ENCODE data around the gene DCK. TPM values are rescaled to one million over a fixed set of nuclear protein-coding genes. Genes with fewer than 3 reads are reported as not detected.

Gene DCK
- total RNA-seq (1 to 10 TPM; 6.3 to 8.6 (median 7.2) TPM), polyA plus RNA-seq (4.7 TPM)
- long read RNA-seq, donor 1, transcript DCK-201 (7 exons, 2,716 nt), result major isoform, 40 of 44 reads
- long read RNA-seq, donor 1, partial matches to known transcripts, result 2 of 44 reads
- long read RNA-seq, donor 1, other reads (novel, unspliced or antisense), result 2 of 44 reads
- long read RNA-seq, donor 2, transcript DCK-201 (7 exons, 2,716 nt), result major isoform, 21 of 23 reads
- long read RNA-seq, donor 2, partial matches to known transcripts, result 1 of 23 reads
- long read RNA-seq, donor 2, other reads (novel, unspliced or antisense), result 1 of 23 reads
- long read RNA-seq, donor 3, transcript DCK-201 (7 exons, 2,716 nt), result major isoform, 63 of 65 reads
- long read RNA-seq, donor 3, partial matches to known transcripts, result 0 of 65 reads
- long read RNA-seq, donor 3, other reads (novel, unspliced or antisense), result 0 of 65 reads
- long read RNA-seq, donor 4, transcript DCK-201 (7 exons, 2,716 nt), result major isoform, 17 of 18 reads
- long read RNA-seq, donor 4, partial matches to known transcripts, result 0 of 18 reads
- long read RNA-seq, donor 4, other reads (novel, unspliced or antisense), result 0 of 18 reads

GRCh38 chr4:70993181-70994068 is at the start of gene DCK:
Gene DCK, plus strand, starts transcription at chr4:70993649. Its CDS starts 187 bp downstream, at chr4:70993836.
- DNase-seq (peak; percentile 93 to 97 (median 97)), ATAC-seq (peak; percentile 100)
- peak within 1 kb of the TSS; percentile 80 for H3K4me3 ChIP-seq (ENCODE audit: low read length)
- no peaks in the 10 kb centered on the region for H3K9me3 ChIP-seq (ENCODE audit: control insufficient read depth, low read length)
- intact Hi-C loops (cut with DNase I), result loop anchor here in 3 of 4 donors (10.0 kb wide), 2 partner anchors 149 to 159 kb away; partner anchors contain the start of gene GRSF1 (in 2 of the 3)
- peak within 1 kb of the TSS; percentile 84 for H3K27ac ChIP-seq (ENCODE audit: low read length)
- WGBS, result under 1% methylated on average over 74 of the region's 74 CpGs
- H3K27me3 ChIP-seq (ENCODE audit: control insufficient read depth, insufficient read depth), result no peaks in the 10 kb centered on the region
- H3K4me1 ChIP-seq (ENCODE audit: control insufficient read depth, insufficient read depth, low read length), result peaks cover 3% of the 10 kb centered on the region

GRCh38 chr4:70945046-70945445 is 48.4 kb upstream of the DCK start:
- DNase-seq, result no peak
- Histone ChIP-seq H3K9me3 (ENCODE audit: control insufficient read depth, low read length) (no peaks in the 10 kb centered on the region), H3K27me3 (ENCODE audit: control insufficient read depth, insufficient read depth) (no peaks in the 10 kb centered on the region), H3K4me1 (ENCODE audit: control insufficient read depth, insufficient read depth, low read length) (peaks cover 2% of the 10 kb centered on the region), H3K27ac (ENCODE audit: low read length) (no peak overlapping the region), H3K4me3 (ENCODE audit: low read length) (no peak overlapping the region)
- 52% methylated on average over 3 of the region's 3 CpGs for WGBS
- intact Hi-C loops (cut with DNase I), result no loop called here
- peak; percentile 39 to 54 for ATAC-seq

- Histone ChIP-seq H3K4me3 (ENCODE audit: low read length) (no peak overlapping the region), H3K9me3 (ENCODE audit: control insufficient read depth, low read length) (no peaks in the 10 kb centered on the region), H3K27ac (ENCODE audit: low read length) (no peak overlapping the region), H3K4me1 (ENCODE audit: control insufficient read depth, insufficient read depth, low read length) (peaks cover 2% of the 10 kb centered on the region), H3K27me3 (ENCODE audit: control insufficient read depth, insufficient read depth) (no peaks in the 10 kb centered on the region)
- no peak for DNase-seq
- no peak for ATAC-seq
- intact Hi-C loops (cut with DNase I), result no loop called here
- 67% methylated on average over 3 of the region's 3 CpGs for WGBS
These were observed 47.9 kb upstream of the DCK start for GRCh38 chr4:70945452-70946055.

- H3K4me3 ChIP-seq (ENCODE audit: low read length), result no peak overlapping the region
- H3K27ac ChIP-seq (ENCODE audit: low read length), result no peak overlapping the region
- no peaks in the 10 kb centered on the region for H3K9me3 ChIP-seq (ENCODE audit: control insufficient read depth, low read length)
- 72% methylated on average over 4 of the region's 4 CpGs for WGBS
- intact Hi-C loops (cut with DNase I), result no loop called here
- peaks cover 2% of the 10 kb centered on the region for H3K4me1 ChIP-seq (ENCODE audit: control insufficient read depth, insufficient read depth, low read length)
- DNase-seq (no peak), ATAC-seq (no peak)
- H3K27me3 ChIP-seq (ENCODE audit: control insufficient read depth, insufficient read depth), result no peaks in the 10 kb centered on the region
These were observed 46.5 kb upstream of the DCK start for GRCh38 chr4:70946939-70947338.

GRCh38 chr4:70948665-70949260 is 44.7 kb upstream of the DCK start:
- Histone ChIP-seq H3K27ac (ENCODE audit: low read length) (no peak overlapping the region), H3K4me3 (ENCODE audit: low read length) (no peak overlapping the region), H3K4me1 (ENCODE audit: control insufficient read depth, insufficient read depth, low read length) (peaks cover 2% of the 10 kb centered on the region), H3K9me3 (ENCODE audit: control insufficient read depth, low read length) (no peaks in the 10 kb centered on the region), H3K27me3 (ENCODE audit: control insufficient read depth, insufficient read depth) (no peaks in the 10 kb centered on the region)
- WGBS, result 77% methylated on average over 5 of the region's 5 CpGs
- intact Hi-C loops (cut with DNase I), result no loop called here
- DNase-seq, result no peak
- no peak for ATAC-seq

- no peak for ATAC-seq
- no peaks in the 10 kb centered on the region for H3K9me3 ChIP-seq (ENCODE audit: control insufficient read depth, low read length)
- no peak overlapping the region for H3K4me3 ChIP-seq (ENCODE audit: low read length)
- intact Hi-C loops (cut with DNase I), result no loop called here
- no peak for DNase-seq
- no peak overlapping the region for H3K27ac ChIP-seq (ENCODE audit: low read length)
- whole genome bisulfite sequencing, result 99% methylated on average over 1 of the region's 1 CpG
- H3K27me3 ChIP-seq (ENCODE audit: control insufficient read depth, insufficient read depth), result no peaks in the 10 kb centered on the region
- H3K4me1 ChIP-seq (ENCODE audit: control insufficient read depth, insufficient read depth, low read length), result peaks cover 2% of the 10 kb centered on the region
These were observed 39.4 kb upstream of the DCK start for GRCh38 chr4:70954032-70954431.

- Histone ChIP-seq H3K27ac (ENCODE audit: low read length) (no peak overlapping the region), H3K27me3 (ENCODE audit: control insufficient read depth, insufficient read depth) (no peaks in the 10 kb centered on the region), H3K4me1 (ENCODE audit: control insufficient read depth, insufficient read depth, low read length) (no peaks in the 10 kb centered on the region), H3K9me3 (ENCODE audit: control insufficient read depth, low read length) (no peaks in the 10 kb centered on the region), H3K4me3 (ENCODE audit: low read length) (no peak overlapping the region)
- 64% methylated on average over 5 of the region's 5 CpGs for WGBS
- intact Hi-C loops (cut with DNase I), result no loop called here
- ATAC-seq, result no peak
- DNase-seq, result no peak
These were observed 36.8 kb upstream of the DCK start for GRCh38 chr4:70956549-70957210.

GRCh38 chr4:70958681-70959080 is 34.8 kb upstream of the DCK start:
- intact Hi-C loops (cut with DNase I), result no loop called here
- Histone ChIP-seq H3K9me3 (ENCODE audit: control insufficient read depth, low read length) (no peaks in the 10 kb centered on the region), H3K27me3 (ENCODE audit: control insufficient read depth, insufficient read depth) (no peaks in the 10 kb centered on the region), H3K27ac (ENCODE audit: low read length) (no peak overlapping the region), H3K4me3 (ENCODE audit: low read length) (no peak overlapping the region), H3K4me1 (ENCODE audit: control insufficient read depth, insufficient read depth, low read length) (no peaks in the 10 kb centered on the region)
- no peak for DNase-seq
- ATAC-seq, result no peak
- WGBS, result 76% methylated on average over 3 of the region's 3 CpGs

- ATAC-seq (no peak), DNase-seq (no peak)
- Histone ChIP-seq H3K27me3 (ENCODE audit: control insufficient read depth, insufficient read depth) (no peaks in the 10 kb centered on the region), H3K4me1 (ENCODE audit: control insufficient read depth, insufficient read depth, low read length) (no peaks in the 10 kb centered on the region), H3K9me3 (ENCODE audit: control insufficient read depth, low read length) (no peaks in the 10 kb centered on the region), H3K27ac (ENCODE audit: low read length) (no peak overlapping the region), H3K4me3 (ENCODE audit: low read length) (no peak overlapping the region)
- 89% methylated on average over 7 of the region's 7 CpGs for WGBS
- intact Hi-C loops (cut with DNase I), result no loop called here
These were observed 24.4 kb upstream of the DCK start for GRCh38 chr4:70969076-70969475.

- no peaks in the 10 kb centered on the region for H3K27me3 ChIP-seq (ENCODE audit: control insufficient read depth, insufficient read depth)
- intact Hi-C loops (cut with DNase I), result no loop called here
- H3K27ac ChIP-seq (ENCODE audit: low read length), result no peak overlapping the region
- ATAC-seq (no peak), DNase-seq (no peak)
- no peaks in the 10 kb centered on the region for H3K4me1 ChIP-seq (ENCODE audit: control insufficient read depth, insufficient read depth, low read length)
- H3K4me3 ChIP-seq (ENCODE audit: low read length), result no peak overlapping the region
- WGBS, result 83% methylated on average over 3 of the region's 3 CpGs
- no peaks in the 10 kb centered on the region for H3K9me3 ChIP-seq (ENCODE audit: control insufficient read depth, low read length)
These were observed 17.2 kb upstream of the DCK start for GRCh38 chr4:70976252-70976651.

All from right cardiac atrium (tissue), 5 donors.